ENCODE results near the gene ETAA1.

The ETAA1 gene

GRCh38 chr2:67436221-67436620 lies 39.1 kb downstream of the ETAA1 start:
- in situ Hi-C loops (cut with MboI; ENCODE audit: low sequenced_read_pairs): no loop called here

GRCh38 chr2:67437114-67437513 lies 40.0 kb downstream of the ETAA1 start:
- in situ Hi-C loops (cut with MboI; ENCODE audit: low sequenced_read_pairs): no loop called here

GRCh38 chr2:67438337-67438736 lies 41.2 kb downstream of the ETAA1 start:
- in situ Hi-C loops (cut with MboI; ENCODE audit: low sequenced_read_pairs): no loop called here

GRCh38 chr2:67445652-67446268 lies 48.6 kb downstream of the ETAA1 start:
- in situ Hi-C loops (cut with MboI; ENCODE audit: low sequenced_read_pairs): no loop called here

GRCh38 chr2:67446491-67446911 lies 49.4 kb downstream of the ETAA1 start:
- in situ Hi-C loops (cut with MboI; ENCODE audit: low sequenced_read_pairs): no loop called here

GRCh38 chr2:67448648-67449047 lies 51.5 kb downstream of the ETAA1 start:
- in situ Hi-C loops (cut with MboI; ENCODE audit: low sequenced_read_pairs): no loop called here

- in situ Hi-C loops (cut with MboI; ENCODE audit: low sequenced_read_pairs): no loop called here
Measured at GRCh38 chr2:67451086-67451832, 54.1 kb downstream of the ETAA1 start.

- in situ Hi-C loops (cut with MboI; ENCODE audit: low sequenced_read_pairs): no loop called here
Measured at GRCh38 chr2:67453310-67453709, 56.2 kb downstream of the ETAA1 start.

- in situ Hi-C loops (cut with MboI; ENCODE audit: low sequenced_read_pairs): no loop called here
Measured at GRCh38 chr2:67455219-67456142, 58.3 kb downstream of the ETAA1 start.

GRCh38 chr2:67456428-67456827 lies 59.3 kb downstream of the ETAA1 start:
- in situ Hi-C loops (cut with MboI; ENCODE audit: low sequenced_read_pairs): no loop called here

- in situ Hi-C loops (cut with MboI; ENCODE audit: low sequenced_read_pairs): no loop called here
Measured at GRCh38 chr2:67457699-67458098, 60.6 kb downstream of the ETAA1 start.

- in situ Hi-C loops (cut with MboI; ENCODE audit: low sequenced_read_pairs): no loop called here
Measured at GRCh38 chr2:67459761-67460160, 62.6 kb downstream of the ETAA1 start.
